GM19324 (cell line): ENCODE measurements around the gene ELMOD3.
"Not testable (repeated sequence)": the region's sequence is repeated elsewhere in the genome, so short reads cannot be mapped to it uniquely, and the experiment has no call there.

ENCODE experiments used
- ATAC-seq: cut with Tn5 transposase; IDR thresholded peaks from one replicate; pipeline ENCODE4 v1.9.1; 2021; ENCODE audit warnings: mild to moderate bottlenecking, moderate library complexity; ENCODE audit not compliant: unreplicated experiment, low FRiP score

ELMOD3 gene

GRCh38 chr2:85398426-85399182 is 44.0 kb downstream of the ELMOD3 start:
- no peak for ATAC-seq

- no peak for ATAC-seq
These were observed 44.5 kb downstream of the ELMOD3 start for GRCh38 chr2:85399183-85399455.

- ATAC-seq: no peak
These were observed 45.5 kb downstream of the ELMOD3 start for GRCh38 chr2:85400023-85400422.

GRCh38 chr2:85400541-85401463 is 46.2 kb downstream of the ELMOD3 start:
- no peak for ATAC-seq

- ATAC-seq: no peak
These were observed 46.9 kb downstream of the ELMOD3 start for GRCh38 chr2:85401464-85401805.

- ATAC-seq: no peak
These were observed 47.3 kb downstream of the ELMOD3 start for GRCh38 chr2:85401844-85402243.

- ATAC-seq: no peak
These were observed 50.9 kb downstream of the ELMOD3 start for GRCh38 chr2:85405201-85406059.

GRCh38 chr2:85409845-85410583 is 55.4 kb downstream of the ELMOD3 start, which contains the start of gene CAPG:
CAPG (minus strand) TSS chr2:85410366; CDS start chr2:85402145, 8,221 bp downstream.
- peak; percentile 80 for ATAC-seq

- ATAC-seq: no peak
These were observed 56.2 kb downstream of the ELMOD3 start for GRCh38 chr2:85410584-85411404.

- no peak for ATAC-seq
These were observed 56.8 kb downstream of the ELMOD3 start for GRCh38 chr2:85411405-85411748.

GRCh38 chr2:85413592-85414420 is 59.2 kb downstream of the ELMOD3 start:
- ATAC-seq: no peak

GRCh38 chr2:85414421-85414759 is 59.8 kb downstream of the ELMOD3 start:
- not testable (repeated sequence) for ATAC-seq

- ATAC-seq: no peak
These were observed 60.4 kb downstream of the ELMOD3 start for GRCh38 chr2:85414761-85415553.

- ATAC-seq: no peak
These were observed 61.5 kb downstream of the ELMOD3 start for GRCh38 chr2:85415980-85416650.

GRCh38 chr2:85418132-85419008 is 63.8 kb downstream of the ELMOD3 start, which contains the start of gene SH2D6:
SH2D6 (plus strand) TSS chr2:85418714; CDS start chr2:85429466, 10,752 bp downstream.
- peak; percentile 88 for ATAC-seq

- no peak for ATAC-seq
These were observed 64.6 kb downstream of the ELMOD3 start for GRCh38 chr2:85419009-85419675.
